Measurements from ENCODE around the gene PFKFB2.

The PFKFB2 gene

DNA sequence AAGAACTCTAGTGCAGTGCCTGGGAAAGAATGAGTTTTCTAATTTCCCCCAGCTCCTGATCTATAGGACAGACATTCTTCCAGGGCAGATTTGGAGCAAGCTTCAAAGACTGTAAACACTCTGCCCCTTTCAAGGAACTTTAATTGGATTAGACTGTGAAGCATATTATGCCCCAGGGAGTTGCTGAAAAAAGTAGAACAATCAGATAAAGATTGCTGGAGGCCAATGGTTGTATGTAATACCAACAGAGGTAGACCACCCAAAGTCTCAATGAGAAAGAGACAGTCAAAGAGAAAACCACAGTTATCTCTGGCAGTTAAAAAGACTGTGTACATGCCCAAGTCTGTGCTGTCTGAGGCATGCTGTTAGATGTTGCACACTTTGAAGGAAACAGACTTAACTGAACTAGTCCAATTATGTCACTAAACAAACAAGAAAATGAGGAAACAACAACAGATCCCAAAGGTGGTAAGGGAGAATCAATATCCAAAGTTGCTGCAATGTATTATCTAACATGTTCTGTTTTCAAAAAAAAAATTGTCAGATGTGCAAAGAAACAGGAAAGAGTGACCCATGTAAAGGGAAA lies 75.4 kb downstream of the PFKFB2 start:
- DNase-seq (ENCODE audit: low read depth), result no peak

DNA sequence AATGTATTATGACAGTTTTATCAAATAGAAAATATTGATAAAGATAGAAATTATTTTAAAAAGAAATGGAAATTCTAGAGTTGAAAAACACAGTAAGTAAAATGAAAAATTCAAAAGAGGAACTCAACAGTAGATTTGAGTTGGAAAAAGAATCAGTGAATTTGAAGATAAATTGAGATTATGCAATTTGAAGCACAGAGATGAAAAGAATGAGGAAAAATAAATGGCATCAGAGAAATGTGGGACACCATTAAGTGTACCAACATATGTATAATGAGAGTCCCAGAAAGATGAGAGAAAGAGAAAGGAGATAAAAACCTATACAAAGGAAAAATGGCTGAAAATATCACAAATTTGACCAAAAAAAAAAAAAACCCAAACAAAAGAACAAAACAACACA lies 76.0 kb downstream of the PFKFB2 start:
- no peak for DNase-seq (ENCODE audit: low read depth)
- TF ChIP-seq, protein P1, sequence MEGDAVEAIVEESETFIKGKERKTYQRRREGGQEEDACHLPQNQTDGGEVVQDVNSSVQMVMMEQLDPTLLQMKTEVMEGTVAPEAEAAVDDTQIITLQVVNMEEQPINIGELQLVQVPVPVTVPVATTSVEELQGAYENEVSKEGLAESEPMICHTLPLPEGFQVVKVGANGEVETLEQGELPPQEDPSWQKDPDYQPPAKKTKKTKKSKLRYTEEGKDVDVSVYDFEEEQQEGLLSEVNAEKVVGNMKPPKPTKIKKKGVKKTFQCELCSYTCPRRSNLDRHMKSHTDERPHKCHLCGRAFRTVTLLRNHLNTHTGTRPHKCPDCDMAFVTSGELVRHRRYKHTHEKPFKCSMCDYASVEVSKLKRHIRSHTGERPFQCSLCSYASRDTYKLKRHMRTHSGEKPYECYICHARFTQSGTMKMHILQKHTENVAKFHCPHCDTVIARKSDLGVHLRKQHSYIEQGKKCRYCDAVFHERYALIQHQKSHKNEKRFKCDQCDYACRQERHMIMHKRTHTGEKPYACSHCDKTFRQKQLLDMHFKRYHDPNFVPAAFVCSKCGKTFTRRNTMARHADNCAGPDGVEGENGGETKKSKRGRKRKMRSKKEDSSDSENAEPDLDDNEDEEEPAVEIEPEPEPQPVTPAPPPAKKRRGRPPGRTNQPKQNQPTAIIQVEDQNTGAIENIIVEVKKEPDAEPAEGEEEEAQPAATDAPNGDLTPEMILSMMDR (conservative IDR thresholded peaks at IDR 0.05; ENCODE audit: low read depth, low read length), result no peak
- no peak overlapping the region for H3K4me3 ChIP-seq (ENCODE audit: low read depth, low read length)

More for the DNA sequence above, 75.4 kb downstream of the PFKFB2 start:
- TF ChIP-seq, protein P1 (conservative IDR thresholded peaks at IDR 0.05; ENCODE audit: low read depth, low read length), result no peak
- H3K4me3 ChIP-seq (ENCODE audit: low read depth, low read length), result no peak overlapping the region
